ENCODE results near the gene TOX3.

GRCh38 chr16:52491216-52491615, 55.7 kb downstream of the TOX3 start:
- TF ChIP-seq, protein P1, sequence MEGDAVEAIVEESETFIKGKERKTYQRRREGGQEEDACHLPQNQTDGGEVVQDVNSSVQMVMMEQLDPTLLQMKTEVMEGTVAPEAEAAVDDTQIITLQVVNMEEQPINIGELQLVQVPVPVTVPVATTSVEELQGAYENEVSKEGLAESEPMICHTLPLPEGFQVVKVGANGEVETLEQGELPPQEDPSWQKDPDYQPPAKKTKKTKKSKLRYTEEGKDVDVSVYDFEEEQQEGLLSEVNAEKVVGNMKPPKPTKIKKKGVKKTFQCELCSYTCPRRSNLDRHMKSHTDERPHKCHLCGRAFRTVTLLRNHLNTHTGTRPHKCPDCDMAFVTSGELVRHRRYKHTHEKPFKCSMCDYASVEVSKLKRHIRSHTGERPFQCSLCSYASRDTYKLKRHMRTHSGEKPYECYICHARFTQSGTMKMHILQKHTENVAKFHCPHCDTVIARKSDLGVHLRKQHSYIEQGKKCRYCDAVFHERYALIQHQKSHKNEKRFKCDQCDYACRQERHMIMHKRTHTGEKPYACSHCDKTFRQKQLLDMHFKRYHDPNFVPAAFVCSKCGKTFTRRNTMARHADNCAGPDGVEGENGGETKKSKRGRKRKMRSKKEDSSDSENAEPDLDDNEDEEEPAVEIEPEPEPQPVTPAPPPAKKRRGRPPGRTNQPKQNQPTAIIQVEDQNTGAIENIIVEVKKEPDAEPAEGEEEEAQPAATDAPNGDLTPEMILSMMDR (IDR thresholded peaks at IDR 0.05) = no peak
- no peak for TF ChIP-seq POLR2A (IDR thresholded peaks at IDR 0.05)

Data from lower leg skin (tissue), 3 donors.